Mammary epithelial cell (primary cell): Measurements from ENCODE around the gene ARHGEF2.

Experiments used
- CTCF ChIP-seq, 2 donors: IDR thresholded peaks in 1 of 2; conservative IDR thresholded peaks in 1 of 2; 2 replicates each; pipeline ENCODE4 v1.5.1; 2011 to 2012; ENCODE audit warnings: inconsistent platforms in 2 of 2, low read length in 2 of 2, mild to moderate bottlenecking in 2 of 2, control low read depth in 1 of 2, low read depth in 1 of 2; ENCODE audit not compliant: insufficient read depth in 1 of 2; ENCODE audit errors: extremely low read depth in 1 of 2
- EZH2 ChIP-seq: IDR thresholded peaks from 2 replicates; pipeline ENCODE4 v1.6.1; 2012; ENCODE audit warnings: low read length, inconsistent platforms, borderline replicate concordance

- peak in 1 of 2 donors; percentile 6 for TF ChIP-seq CTCF (conservative IDR thresholded peaks at IDR 0.05 in 1 of 2, IDR thresholded peaks at IDR 0.05 in 1 of 2; ENCODE audit: extremely low read depth in 1 of 2, insufficient read depth in 1 of 2, low read depth in 1 of 2, low read length in 2 of 2)
- no peak for TF ChIP-seq EZH2
Measured at GRCh38 chr1:155974208-155975115, 3.9 kb downstream of the ARHGEF2 start.
